ENCODE data around the gene SHISA5.

- TF ChIP-seq CTCF (conservative IDR thresholded peaks at IDR 0.05; ENCODE audit: low read depth, low read length), result no peak
- TF ChIP-seq EZH2 (IDR thresholded peaks at IDR 0.05; ENCODE audit: low read length, unreplicated experiment), result no peak
- no peak for TF ChIP-seq EZH2phosphoT487 (IDR thresholded peaks at IDR 0.05; ENCODE audit: borderline replicate concordance, low read length)
These were observed 24.1 kb upstream of the SHISA5 start for GRCh38 chr3:48528048-48528447.

Measured in PC-3 (cell line).